ENCODE data around the gene SULT1A4. TPM values are rescaled to one million over a fixed set of nuclear protein-coding genes. Genes with fewer than 3 reads are reported as not detected.
"Not testable (repeated sequence)": the region's sequence is repeated elsewhere in the genome, so short reads cannot be mapped to it uniquely, and the experiment has no call there.

The SULT1A4 gene
- total and polyA plus RNA-seq, 2 donors = 2.0 to 23.9 TPM

DNA sequence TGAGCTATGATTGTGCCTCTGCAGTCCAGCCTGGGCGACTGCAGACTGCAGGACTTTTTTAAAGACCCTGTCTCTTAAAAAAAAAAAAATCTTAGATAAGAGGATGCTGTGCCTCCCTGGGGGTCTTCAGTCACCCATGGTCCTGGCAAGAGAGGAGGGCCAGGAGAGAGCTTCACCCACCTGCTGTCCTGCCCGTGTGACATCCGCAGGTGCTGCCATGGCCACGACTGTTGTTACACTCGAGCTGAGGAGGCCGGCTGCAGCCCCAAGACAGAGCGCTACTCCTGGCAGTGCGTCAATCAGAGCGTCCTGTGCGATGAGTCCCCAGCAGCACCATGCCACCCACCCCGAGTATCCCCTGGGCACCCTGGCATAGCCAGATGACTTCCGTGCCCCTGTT, 22.6 kb downstream of the SULT1A4 start:
- WGBS = 82% methylated on average over 7 of the region's 12 CpGs
- H3K36me3 ChIP-seq (ENCODE audit: insufficient read depth); H3K4me3 ChIP-seq (ENCODE audit: low read depth, low read length); H3K27ac ChIP-seq (ENCODE audit: low read depth); DNase-seq (ENCODE audit: extremely low spot score); H3K4me1 ChIP-seq (ENCODE audit: insufficient read depth): not testable (repeated sequence)

DNA sequence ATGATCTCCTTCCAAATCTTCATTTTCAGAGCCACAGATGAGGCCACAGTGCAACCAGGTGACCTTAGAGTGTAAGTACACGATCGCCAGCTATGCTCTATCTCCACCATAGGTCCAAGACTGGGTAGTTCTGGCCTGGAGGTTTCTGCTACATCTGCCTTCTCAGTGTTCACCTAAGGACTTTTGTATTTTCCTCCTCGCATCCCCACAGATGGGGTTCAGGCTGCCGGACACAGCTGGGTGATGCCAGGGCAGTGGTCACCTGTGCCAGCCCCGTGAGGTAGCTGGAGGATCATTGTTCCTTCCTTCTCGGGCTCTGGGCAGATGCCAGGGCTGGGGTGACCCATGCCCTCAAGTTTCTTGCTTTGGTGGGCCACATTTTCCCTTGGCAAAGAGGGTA, 46.6 kb downstream of the SULT1A4 start, which contains the start of gene NPIPB12:
NPIPB12 (minus strand) TSS at position 101 of the 400 bp plus-strand sequence.
- not testable (repeated sequence) for H3K4me3 ChIP-seq (ENCODE audit: low read depth, low read length); H3K27ac ChIP-seq (ENCODE audit: low read depth); H3K36me3 ChIP-seq (ENCODE audit: insufficient read depth); H3K4me1 ChIP-seq (ENCODE audit: insufficient read depth); DNase-seq (ENCODE audit: extremely low spot score)
- 81% methylated on average over 2 of the region's 6 CpGs for WGBS

Small RNA genes within 50 kb of the gene (small RNA-seq; reads per million reads assigned to genes)
- not detected for gene AC133555.2

Other genes with a start within 250 kb of the SULT1A4 start
- 0.32 TPM for gene NPIPB11, start 53.2 kb upstream of the SULT1A4 start, total RNA-seq
- gene NPIPB11, start 53.2 kb upstream of the SULT1A4 start, polyA plus RNA-seq = 0.95 TPM
- 23.3 TPM for gene BOLA2, start 5.6 kb upstream of the SULT1A4 start, total RNA-seq
- gene BOLA2, start 5.6 kb upstream of the SULT1A4 start, polyA plus RNA-seq = 15.0 TPM
- gene SLX1B, start 5.4 kb upstream of the SULT1A4 start, total RNA-seq = 1.9 TPM
- gene SLX1B, start 5.4 kb upstream of the SULT1A4 start, polyA plus RNA-seq = 37.4 TPM
- gene NPIPB12, start 46.5 kb downstream of the SULT1A4 start, total RNA-seq = 57.6 TPM
- 25.1 TPM for gene NPIPB12, start 46.5 kb downstream of the SULT1A4 start, polyA plus RNA-seq
- 0.85 TPM for gene SPN, start 203.3 kb downstream of the SULT1A4 start, total RNA-seq
- gene SPN, start 203.3 kb downstream of the SULT1A4 start, polyA plus RNA-seq = 1.4 TPM
- gene QPRT, start 219.3 kb downstream of the SULT1A4 start, total RNA-seq = 20.0 TPM
- gene QPRT, start 219.3 kb downstream of the SULT1A4 start, polyA plus RNA-seq = 13.8 TPM

Measured in urinary bladder (tissue), 4 donors.